DOHH2 (cell line): ENCODE data around the gene SGTA.

Experiments
- H3F3A ChIP-seq: fragments of 200-600 bp; sonication (generic), shearing (Covaris generic); 2 replicates; pipeline ENCODE4 v1.6.0; 2016; ENCODE audit warnings: antibody characterized with exemption, mild to moderate bottlenecking; ENCODE audit not compliant: control insufficient read depth, insufficient read depth
- H3K27ac ChIP-seq: fragments of 200-600 bp; sonication (generic); 2 replicates; pipeline ENCODE4 v1.5.1; 2014; ENCODE audit warnings: low read depth, mild to moderate bottlenecking, low read length, moderate library complexity
- H3K27me3 ChIP-seq: fragments of 200-600 bp; sonication (generic); 2 replicates; pipeline ENCODE4 v1.6.1; 2014; ENCODE audit warnings: mild to moderate bottlenecking, low read length, mixed read lengths; ENCODE audit not compliant: control insufficient read depth
- H3K36me3 ChIP-seq: fragments of 200-600 bp; sonication (generic); 2 replicates; pipeline ENCODE4 v1.6.1; 2014; ENCODE audit warnings: mild to moderate bottlenecking, low read length, moderate library complexity, mixed read lengths; ENCODE audit not compliant: control insufficient read depth
- H3K4me1 ChIP-seq: fragments of 200-600 bp; sonication (generic); 2 replicates; pipeline ENCODE4 v1.6.1; 2014; ENCODE audit warnings: mild to moderate bottlenecking, low read length, mixed read lengths; ENCODE audit not compliant: control insufficient read depth
- H3K4me2 ChIP-seq: fragments of 200-600 bp; sonication (generic); 2 replicates; pipeline ENCODE4 v1.6.0; 2014; ENCODE audit warnings: mild to moderate bottlenecking, low read length, moderate library complexity
- H3K4me3 ChIP-seq: fragments of 200-600 bp; sonication (generic); 2 replicates; pipeline ENCODE4 v1.5.1; 2014; ENCODE audit warnings: mild to moderate bottlenecking, low read length, mixed read lengths
- H3K79me2 ChIP-seq: fragments of 200-600 bp; sonication (generic); 2 replicates; pipeline ENCODE4 v1.6.1; 2014; ENCODE audit warnings: mild to moderate bottlenecking, low read length, mixed read lengths; ENCODE audit not compliant: control insufficient read depth
- H3K9me2 ChIP-seq: fragments of 200-600 bp; sonication (generic); replicated peaks from 2 replicates; pipeline ENCODE4 v1.6.1; 2014; ENCODE audit warnings: mild to moderate bottlenecking, low read length, mixed read lengths; ENCODE audit not compliant: control insufficient read depth
- H3K9me3 ChIP-seq: fragments of 200-600 bp; sonication (generic); 2 replicates; pipeline ENCODE4 v1.6.1; 2014; ENCODE audit warnings: antibody characterized with exemption, low read length, mixed read lengths; ENCODE audit not compliant: control insufficient read depth, insufficient read depth
- H4K20me1 ChIP-seq: fragments of 200-600 bp; sonication (generic); 2 replicates; pipeline ENCODE4 v1.6.0; 2014; ENCODE audit warnings: low read depth, mild to moderate bottlenecking, antibody characterized with exemption, low read length, moderate library complexity; ENCODE audit not compliant: control insufficient read depth, insufficient read depth
- EZH2phosphoT487 ChIP-seq: fragments of 200-600 bp; sonication (generic); IDR thresholded peaks from 2 replicates; pipeline ENCODE4 v1.6.1; 2017; ENCODE audit warnings: borderline replicate concordance, mild to moderate bottlenecking, antibody characterized with exemption, low read length, moderate library complexity, mixed read lengths
- TF ChIP-seq, protein P1 (sequence below): fragments of 200-600 bp; sonication (generic); IDR thresholded peaks from one replicate; pipeline ENCODE4 v1.5.1; 2014; ENCODE audit warnings: antibody characterized with exemption, mild to moderate bottlenecking, low read depth, low read length; ENCODE audit not compliant: poor library complexity, severe bottlenecking

Gene SGTA

DNA sequence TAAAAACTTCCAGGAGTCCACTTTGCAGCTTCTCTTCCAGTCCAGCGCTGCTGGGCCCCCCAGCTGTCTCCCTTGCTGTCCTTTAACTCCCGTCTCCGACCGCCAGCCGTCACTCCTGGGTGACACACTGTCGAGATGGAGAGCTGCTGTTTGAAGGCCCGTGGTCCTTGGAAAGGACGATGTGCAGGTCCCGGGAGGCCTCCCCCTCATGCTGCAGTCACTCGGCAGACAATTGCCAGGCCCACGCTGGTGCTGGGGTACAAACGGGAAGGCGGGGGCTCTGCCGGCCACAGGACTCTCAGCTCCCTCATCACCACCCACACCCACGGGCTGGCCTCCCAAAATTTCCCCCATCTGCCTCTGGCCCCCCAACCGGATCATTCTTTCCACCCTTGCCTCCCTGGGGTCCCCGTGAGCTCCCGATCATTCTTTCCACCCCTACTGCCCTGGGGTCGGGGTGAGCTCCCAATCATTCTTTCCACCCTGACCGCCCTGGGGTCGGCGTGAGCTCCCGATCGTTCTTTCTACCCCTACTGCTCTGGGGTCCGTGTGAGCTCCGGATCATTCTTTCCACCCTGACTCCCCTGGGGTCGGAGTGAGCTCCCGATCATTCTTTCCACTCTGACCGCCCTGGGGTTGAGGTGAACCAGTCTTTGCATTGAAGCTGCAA lies 20.5 kb upstream of the SGTA start:
- Histone ChIP-seq H3K4me1 (no peaks in the 10 kb centered on the region), H4K20me1 (no peaks in the 10 kb centered on the region), H3K36me3 (peaks cover 86% of the 10 kb centered on the region)

DNA sequence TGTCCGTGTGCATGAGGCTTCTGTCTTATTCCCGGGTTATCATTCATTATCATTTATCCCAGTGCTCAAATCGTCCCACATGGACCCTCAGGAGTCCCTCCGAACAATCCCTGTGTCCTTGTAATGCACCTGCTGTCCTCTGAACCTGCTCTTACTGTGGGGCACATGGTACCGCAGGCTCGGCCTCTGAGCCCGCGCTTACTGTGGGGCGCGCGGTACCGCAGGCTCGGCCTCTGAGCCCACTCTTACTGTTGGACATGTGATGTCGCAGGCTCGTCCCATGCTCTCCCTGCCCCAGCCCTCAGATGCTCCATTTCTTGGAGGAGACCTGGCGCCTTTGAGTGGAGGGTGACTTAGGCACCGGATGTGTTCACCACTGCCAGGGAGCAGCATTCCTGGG lies 19.8 kb upstream of the SGTA start:
- H3K27ac ChIP-seq, result no peak overlapping the region
- peaks cover 85% of the 10 kb centered on the region for H3K36me3 ChIP-seq
- no peak overlapping the region for H3K4me3 ChIP-seq
- no peaks in the 10 kb centered on the region for H3F3A ChIP-seq
- TF ChIP-seq, protein P1, sequence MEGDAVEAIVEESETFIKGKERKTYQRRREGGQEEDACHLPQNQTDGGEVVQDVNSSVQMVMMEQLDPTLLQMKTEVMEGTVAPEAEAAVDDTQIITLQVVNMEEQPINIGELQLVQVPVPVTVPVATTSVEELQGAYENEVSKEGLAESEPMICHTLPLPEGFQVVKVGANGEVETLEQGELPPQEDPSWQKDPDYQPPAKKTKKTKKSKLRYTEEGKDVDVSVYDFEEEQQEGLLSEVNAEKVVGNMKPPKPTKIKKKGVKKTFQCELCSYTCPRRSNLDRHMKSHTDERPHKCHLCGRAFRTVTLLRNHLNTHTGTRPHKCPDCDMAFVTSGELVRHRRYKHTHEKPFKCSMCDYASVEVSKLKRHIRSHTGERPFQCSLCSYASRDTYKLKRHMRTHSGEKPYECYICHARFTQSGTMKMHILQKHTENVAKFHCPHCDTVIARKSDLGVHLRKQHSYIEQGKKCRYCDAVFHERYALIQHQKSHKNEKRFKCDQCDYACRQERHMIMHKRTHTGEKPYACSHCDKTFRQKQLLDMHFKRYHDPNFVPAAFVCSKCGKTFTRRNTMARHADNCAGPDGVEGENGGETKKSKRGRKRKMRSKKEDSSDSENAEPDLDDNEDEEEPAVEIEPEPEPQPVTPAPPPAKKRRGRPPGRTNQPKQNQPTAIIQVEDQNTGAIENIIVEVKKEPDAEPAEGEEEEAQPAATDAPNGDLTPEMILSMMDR, result no peak
- no peak for TF ChIP-seq EZH2phosphoT487
- peaks cover 6% of the 10 kb centered on the region; the same call in 1 of the 2 replicates for H3K79me2 ChIP-seq
- H3K9me3 ChIP-seq, result no peaks in the 10 kb centered on the region
- H3K4me1 ChIP-seq, result no peaks in the 10 kb centered on the region
- no peak overlapping the region for H3K4me2 ChIP-seq
- H4K20me1 ChIP-seq, result no peaks in the 10 kb centered on the region
- no peaks in the 10 kb centered on the region for H3K27me3 ChIP-seq
- H3K9me2 ChIP-seq, result no peaks in the 10 kb centered on the region

More for the DNA sequence above, 20.5 kb upstream of the SGTA start:
- Histone ChIP-seq H3K27me3 (no peaks in the 10 kb centered on the region), H3K4me2 (no peak overlapping the region), H3K27ac (no peak overlapping the region), H3F3A (no peaks in the 10 kb centered on the region), H3K9me2 (no peaks in the 10 kb centered on the region), H3K79me2 (peaks cover 6% of the 10 kb centered on the region; the same call in 1 of the 2 replicates), H3K9me3 (no peaks in the 10 kb centered on the region), H3K4me3 (no peak overlapping the region)
- no peak for TF ChIP-seq EZH2phosphoT487
- TF ChIP-seq, protein P1, result no peak

DNA sequence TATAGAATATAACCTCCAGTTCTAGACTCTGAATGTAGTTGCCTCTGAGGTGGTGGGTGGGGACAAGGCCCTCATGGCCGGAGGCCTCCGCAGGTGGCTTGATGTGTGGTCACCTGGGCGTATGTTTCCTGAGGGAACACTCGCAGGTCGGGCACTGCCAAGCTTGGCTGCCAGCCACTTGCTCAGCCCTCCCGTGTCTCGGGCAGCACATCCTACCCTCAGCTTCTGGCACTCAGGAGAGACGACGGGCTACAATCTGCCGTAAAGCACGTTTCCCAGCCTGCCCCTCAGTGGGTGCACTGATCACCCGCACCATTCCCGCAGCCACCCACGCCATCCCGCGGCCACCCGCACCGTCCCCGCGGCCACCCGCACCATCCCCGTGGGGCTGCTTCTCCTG lies 17.4 kb upstream of the SGTA start:
- Histone ChIP-seq H3K27me3 (no peaks in the 10 kb centered on the region), H3K36me3 (peaks cover 86% of the 10 kb centered on the region), H3K9me3 (no peaks in the 10 kb centered on the region), H3K4me1 (no peaks in the 10 kb centered on the region), H3K4me2 (no peak overlapping the region), H3K79me2 (peaks cover 10% of the 10 kb centered on the region), H3K9me2 (no peaks in the 10 kb centered on the region), H3K27ac (no peak overlapping the region), H3K4me3 (no peak overlapping the region), H3F3A (no peaks in the 10 kb centered on the region; the same call in 1 of the 2 replicates), H4K20me1 (no peaks in the 10 kb centered on the region)
- TF ChIP-seq, protein P1, result no peak
- no peak for TF ChIP-seq EZH2phosphoT487
